ENCODE data around the gene GPC6.

Gene GPC6

GRCh38 chr13:94007072-94007471 is 780.5 kb downstream of the GPC6 start:
- DNase-seq: no peak

GRCh38 chr13:94009701-94010100 is 783.1 kb downstream of the GPC6 start:
- DNase-seq: no peak

GRCh38 chr13:94014461-94014860 is 787.9 kb downstream of the GPC6 start:
- DNase-seq: no peak

GRCh38 chr13:94020426-94020825 is 793.8 kb downstream of the GPC6 start:
- DNase-seq: no peak

- DNase-seq: no peak
These were observed 794.2 kb downstream of the GPC6 start for GRCh38 chr13:94020833-94021232.

GRCh38 chr13:94028234-94028633 is 801.6 kb downstream of the GPC6 start:
- DNase-seq: no peak

GRCh38 chr13:94028650-94029049 is 802.0 kb downstream of the GPC6 start:
- no peak for DNase-seq

- DNase-seq: no peak
These were observed 804.0 kb downstream of the GPC6 start for GRCh38 chr13:94030415-94031119.

- DNase-seq: no peak
These were observed 805.0 kb downstream of the GPC6 start for GRCh38 chr13:94031609-94032008.

GRCh38 chr13:94033098-94033497 is 806.5 kb downstream of the GPC6 start:
- DNase-seq: no peak

GRCh38 chr13:94033830-94034642 is 807.4 kb downstream of the GPC6 start:
- no peak for DNase-seq

GRCh38 chr13:94050039-94050438 is 823.4 kb downstream of the GPC6 start:
- no peak for DNase-seq

- DNase-seq: no peak
These were observed 824.1 kb downstream of the GPC6 start for GRCh38 chr13:94050686-94051085.

GRCh38 chr13:94053986-94054593 is 827.5 kb downstream of the GPC6 start:
- DNase-seq: no peak

- no peak for DNase-seq
These were observed 829.9 kb downstream of the GPC6 start for GRCh38 chr13:94056362-94056990.

GRCh38 chr13:94057618-94058186 is 831.1 kb downstream of the GPC6 start:
- DNase-seq: no peak

GRCh38 chr13:94058821-94059360 is 832.3 kb downstream of the GPC6 start:
- DNase-seq: no peak

- no peak for DNase-seq
These were observed 834.7 kb downstream of the GPC6 start for GRCh38 chr13:94061301-94061700.

GRCh38 chr13:94063096-94063495 is 836.5 kb downstream of the GPC6 start:
- DNase-seq: no peak

GRCh38 chr13:94063848-94064247 is 837.2 kb downstream of the GPC6 start:
- no peak for DNase-seq

- DNase-seq: no peak
These were observed 839.1 kb downstream of the GPC6 start for GRCh38 chr13:94065741-94066140.

- DNase-seq: no peak
These were observed 846.6 kb downstream of the GPC6 start for GRCh38 chr13:94073007-94073744.

Data from MV-4-11 (cell line).